KMS-11 (cell line): ENCODE measurements around the gene SPTB.

Experiments used
- H2AFZ ChIP-seq: fragments of 200-600 bp; sonication (generic); 2 replicates; pipeline ENCODE4 v1.6.1; 2016; ENCODE audit warnings: antibody characterized with exemption, mixed run types, low read depth
- H3K27ac ChIP-seq: fragments of 200-600 bp; sonication (generic); 2 replicates; pipeline ENCODE4 v1.6.1; 2016; ENCODE audit warnings: mild to moderate bottlenecking, mixed run types
- H3K27me3 ChIP-seq: fragments of 200-600 bp; sonication (generic); 2 replicates; pipeline ENCODE4 v1.6.1; 2017; ENCODE audit warnings: mild to moderate bottlenecking, low read depth, mixed run types, moderate library complexity; ENCODE audit not compliant: insufficient read depth
- H3K36me3 ChIP-seq: fragments of 200-600 bp; sonication (generic); 2 replicates; pipeline ENCODE4 v1.6.1; 2017; ENCODE audit warnings: mild to moderate bottlenecking, mixed run types; ENCODE audit not compliant: insufficient read depth
- H3K4me1 ChIP-seq: fragments of 200-600 bp; sonication (generic); 2 replicates; pipeline ENCODE4 v1.6.1; 2016; ENCODE audit warnings: mild to moderate bottlenecking, low read depth, mixed run types; ENCODE audit not compliant: poor library complexity, severe bottlenecking
- H3K4me2 ChIP-seq: fragments of 200-600 bp; sonication (generic); 2 replicates; pipeline ENCODE4 v1.7.0; 2016; ENCODE audit warnings: mild to moderate bottlenecking, mixed run types
- H3K4me3 ChIP-seq: fragments of 200-600 bp; sonication (generic); IDR thresholded peaks from 2 replicates; pipeline ENCODE4 v1.6.1; 2017; ENCODE audit warnings: low read depth, low read length, mixed read lengths; ENCODE audit not compliant: insufficient read depth
- H3K79me2 ChIP-seq: fragments of 200-600 bp; sonication (generic); 2 replicates; pipeline ENCODE4 v1.6.1; 2016; ENCODE audit warnings: low read depth, mixed run types; ENCODE audit not compliant: insufficient read depth
- H3K9ac ChIP-seq: fragments of 200-600 bp; sonication (generic); 2 replicates; pipeline ENCODE4 v1.6.1; 2016; ENCODE audit warnings: mild to moderate bottlenecking, mixed run types
- H4K20me1 ChIP-seq: fragments of 200-600 bp; sonication (generic); 2 replicates; pipeline ENCODE4 v1.6.1; 2016; ENCODE audit warnings: mild to moderate bottlenecking, mixed run types; ENCODE audit not compliant: insufficient read depth
- TF ChIP-seq, protein P1 (sequence below): fragments of 200-600 bp; sonication (generic); conservative IDR thresholded peaks from 2 replicates; pipeline ENCODE4 v1.6.1; 2017; ENCODE audit warnings: low read depth, mild to moderate bottlenecking, antibody characterized with exemption, low read length, moderate library complexity, mixed read lengths

SPTB gene

DNA sequence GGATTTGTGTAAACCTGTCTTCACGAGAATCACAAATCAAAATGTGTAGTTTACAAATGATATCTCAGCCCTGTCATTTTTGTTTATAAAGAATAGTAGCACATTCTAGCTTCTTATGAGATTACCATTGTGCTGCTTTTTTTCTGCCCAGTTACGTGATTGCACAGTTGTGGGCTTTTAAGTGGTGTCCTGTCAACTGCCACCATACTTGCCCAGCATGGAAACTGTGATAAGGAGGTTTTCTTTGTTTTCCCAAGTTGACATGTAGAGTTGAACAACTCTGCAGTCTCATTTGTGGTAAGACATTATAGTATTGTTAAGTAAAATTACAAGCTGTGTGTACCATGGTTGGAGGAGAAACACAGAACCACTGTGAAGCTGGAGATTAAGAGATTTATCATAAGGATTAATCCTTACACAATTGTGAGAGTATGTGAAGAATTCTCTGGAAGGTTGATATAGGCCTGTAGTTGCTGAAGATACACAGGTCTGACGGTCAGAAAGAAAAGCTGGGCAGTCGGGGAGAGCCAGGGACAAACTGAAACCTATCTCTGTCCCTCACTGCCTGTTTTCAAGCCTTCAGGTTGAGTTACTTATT, 46.8 kb upstream of the SPTB start:
- H4K20me1 ChIP-seq, result no peaks in the 10 kb centered on the region
- H3K36me3 ChIP-seq, result no peaks in the 10 kb centered on the region
- H3K27me3 ChIP-seq, result no peaks in the 10 kb centered on the region
- H3K27ac ChIP-seq, result no peak overlapping the region
- no peak overlapping the region for H3K4me3 ChIP-seq
- H3K79me2 ChIP-seq, result no peaks in the 10 kb centered on the region; the same call in 1 of the 2 replicates
- H3K4me2 ChIP-seq, result no peak overlapping the region
- peaks cover 57% of the 10 kb centered on the region for H3K4me1 ChIP-seq
- H2AFZ ChIP-seq, result no peak overlapping the region
- TF ChIP-seq, protein P1, sequence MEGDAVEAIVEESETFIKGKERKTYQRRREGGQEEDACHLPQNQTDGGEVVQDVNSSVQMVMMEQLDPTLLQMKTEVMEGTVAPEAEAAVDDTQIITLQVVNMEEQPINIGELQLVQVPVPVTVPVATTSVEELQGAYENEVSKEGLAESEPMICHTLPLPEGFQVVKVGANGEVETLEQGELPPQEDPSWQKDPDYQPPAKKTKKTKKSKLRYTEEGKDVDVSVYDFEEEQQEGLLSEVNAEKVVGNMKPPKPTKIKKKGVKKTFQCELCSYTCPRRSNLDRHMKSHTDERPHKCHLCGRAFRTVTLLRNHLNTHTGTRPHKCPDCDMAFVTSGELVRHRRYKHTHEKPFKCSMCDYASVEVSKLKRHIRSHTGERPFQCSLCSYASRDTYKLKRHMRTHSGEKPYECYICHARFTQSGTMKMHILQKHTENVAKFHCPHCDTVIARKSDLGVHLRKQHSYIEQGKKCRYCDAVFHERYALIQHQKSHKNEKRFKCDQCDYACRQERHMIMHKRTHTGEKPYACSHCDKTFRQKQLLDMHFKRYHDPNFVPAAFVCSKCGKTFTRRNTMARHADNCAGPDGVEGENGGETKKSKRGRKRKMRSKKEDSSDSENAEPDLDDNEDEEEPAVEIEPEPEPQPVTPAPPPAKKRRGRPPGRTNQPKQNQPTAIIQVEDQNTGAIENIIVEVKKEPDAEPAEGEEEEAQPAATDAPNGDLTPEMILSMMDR, result no peak
- H3K9ac ChIP-seq, result no peak overlapping the region

DNA sequence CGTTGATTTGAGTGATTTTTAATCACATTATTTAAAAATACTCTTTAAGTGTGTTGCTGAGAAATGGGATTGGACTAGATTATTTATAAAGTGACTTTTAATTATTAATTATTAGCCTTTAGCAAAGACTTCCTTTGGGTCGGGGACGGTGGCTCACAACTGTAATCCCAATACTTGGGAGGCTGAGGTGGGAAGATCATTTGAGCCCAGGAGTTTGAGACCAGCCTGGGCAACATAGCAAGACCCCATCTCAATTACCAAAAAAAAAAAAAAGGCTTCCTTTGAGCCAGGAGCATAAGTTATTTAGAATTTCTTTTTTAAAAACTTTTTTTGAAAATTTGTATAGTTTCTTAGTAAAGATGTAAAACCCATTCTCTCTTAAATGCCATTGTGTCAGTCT, 43.3 kb upstream of the SPTB start:
- Histone ChIP-seq H3K4me3 (no peak overlapping the region), H3K36me3 (no peaks in the 10 kb centered on the region)

DNA sequence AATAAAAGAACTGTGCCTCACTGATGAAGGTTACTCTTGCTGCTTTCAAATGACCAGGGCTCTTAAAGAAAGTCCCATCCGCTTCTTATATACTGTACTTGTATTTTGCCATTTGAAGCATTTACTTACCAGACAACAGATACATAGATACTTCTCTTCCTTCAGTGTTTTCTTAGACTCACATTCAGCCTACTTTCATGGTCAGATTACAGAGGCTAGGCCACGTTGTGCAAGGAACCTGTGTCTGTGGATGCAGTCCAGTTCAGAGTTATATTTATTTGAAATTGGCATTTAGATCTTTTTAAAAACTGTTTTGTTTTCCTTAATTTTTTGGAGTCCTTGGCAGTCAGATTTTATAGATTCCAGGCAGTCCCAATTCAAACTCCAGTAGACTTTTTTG, 40.8 kb upstream of the SPTB start:
- Histone ChIP-seq H3K79me2 (peaks cover 23% of the 10 kb centered on the region), H3K4me3 (no peak overlapping the region), H3K36me3 (no peaks in the 10 kb centered on the region), H2AFZ (no peak overlapping the region), H3K4me2 (no peak overlapping the region), H3K9ac (no peak overlapping the region), H3K4me1 (peaks cover 5% of the 10 kb centered on the region), H4K20me1 (no peaks in the 10 kb centered on the region), H3K27me3 (no peaks in the 10 kb centered on the region), H3K27ac (no peak overlapping the region)
- TF ChIP-seq, protein P1, result no peak

More for the DNA sequence above, 43.3 kb upstream of the SPTB start:
- no peak overlapping the region for H3K9ac ChIP-seq
- no peak overlapping the region for H2AFZ ChIP-seq
- no peaks in the 10 kb centered on the region for H4K20me1 ChIP-seq
- TF ChIP-seq, protein P1, result no peak
- no peaks in the 10 kb centered on the region; the same call in 1 of the 2 replicates for H3K79me2 ChIP-seq
- no peak overlapping the region for H3K4me2 ChIP-seq
- H3K4me1 ChIP-seq, result peaks cover 22% of the 10 kb centered on the region
- H3K27me3 ChIP-seq, result no peaks in the 10 kb centered on the region
- H3K27ac ChIP-seq, result no peak overlapping the region

DNA sequence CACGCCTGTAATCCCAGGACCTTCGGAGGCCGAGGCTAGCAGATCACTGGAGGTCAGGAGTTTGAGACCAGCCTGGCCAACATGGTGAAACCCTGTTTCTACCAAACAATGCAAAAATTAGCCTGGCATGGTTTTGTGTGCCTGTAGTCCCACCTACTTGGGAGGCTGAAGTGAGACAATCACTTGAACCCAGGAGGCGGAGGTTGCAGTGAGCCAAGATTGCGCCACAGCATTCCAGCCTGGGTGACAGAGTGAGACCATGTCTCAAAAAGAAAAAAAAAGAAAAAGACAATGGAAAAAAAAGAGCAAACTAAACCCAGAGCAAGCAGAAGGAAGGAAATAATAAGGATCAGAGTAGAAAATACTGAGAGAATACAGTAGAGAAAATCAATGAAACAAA, 39.9 kb upstream of the SPTB start:
- Histone ChIP-seq H3K4me1 (peaks cover 11% of the 10 kb centered on the region), H3K36me3 (no peaks in the 10 kb centered on the region), H2AFZ (no peak overlapping the region), H3K9ac (no peak overlapping the region), H3K27me3 (no peaks in the 10 kb centered on the region), H3K79me2 (peaks cover 31% of the 10 kb centered on the region), H4K20me1 (no peaks in the 10 kb centered on the region), H3K4me2 (no peak overlapping the region), H3K27ac (no peak overlapping the region), H3K4me3 (no peak overlapping the region)
- TF ChIP-seq, protein P1, result no peak
